ENCODE measurements around the gene PCP4. TPM values are rescaled to one million over a fixed set of nuclear protein-coding genes. Genes with fewer than 3 reads are reported as not detected.

PCP4 gene
- total RNA-seq, 1 donor from 2014 or later: 18.1 TPM

GRCh38 chr21:39969691-39970364 lies 102.6 kb downstream of the PCP4 start:
- no peak for DNase-seq (ENCODE audit: low spot score in 2 of 2, unreplicated experiment in 2 of 2)
- Mint-ChIP-seq H3K4me1 (peaks cover 23% of the 10 kb centered on the region), H3K4me3 (no peak overlapping the region), H3K27me3 (ENCODE audit: low read depth) (no peaks in the 10 kb centered on the region), H3K27ac (no peak overlapping the region), H3K36me3 (peaks cover 4% of the 10 kb centered on the region), H3K9me3 (peaks cover 30% of the 10 kb centered on the region)
- TF ChIP-seq, protein P1, sequence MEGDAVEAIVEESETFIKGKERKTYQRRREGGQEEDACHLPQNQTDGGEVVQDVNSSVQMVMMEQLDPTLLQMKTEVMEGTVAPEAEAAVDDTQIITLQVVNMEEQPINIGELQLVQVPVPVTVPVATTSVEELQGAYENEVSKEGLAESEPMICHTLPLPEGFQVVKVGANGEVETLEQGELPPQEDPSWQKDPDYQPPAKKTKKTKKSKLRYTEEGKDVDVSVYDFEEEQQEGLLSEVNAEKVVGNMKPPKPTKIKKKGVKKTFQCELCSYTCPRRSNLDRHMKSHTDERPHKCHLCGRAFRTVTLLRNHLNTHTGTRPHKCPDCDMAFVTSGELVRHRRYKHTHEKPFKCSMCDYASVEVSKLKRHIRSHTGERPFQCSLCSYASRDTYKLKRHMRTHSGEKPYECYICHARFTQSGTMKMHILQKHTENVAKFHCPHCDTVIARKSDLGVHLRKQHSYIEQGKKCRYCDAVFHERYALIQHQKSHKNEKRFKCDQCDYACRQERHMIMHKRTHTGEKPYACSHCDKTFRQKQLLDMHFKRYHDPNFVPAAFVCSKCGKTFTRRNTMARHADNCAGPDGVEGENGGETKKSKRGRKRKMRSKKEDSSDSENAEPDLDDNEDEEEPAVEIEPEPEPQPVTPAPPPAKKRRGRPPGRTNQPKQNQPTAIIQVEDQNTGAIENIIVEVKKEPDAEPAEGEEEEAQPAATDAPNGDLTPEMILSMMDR (IDR thresholded peaks at IDR 0.05; ENCODE audit: unreplicated experiment): no peak

DNA sequence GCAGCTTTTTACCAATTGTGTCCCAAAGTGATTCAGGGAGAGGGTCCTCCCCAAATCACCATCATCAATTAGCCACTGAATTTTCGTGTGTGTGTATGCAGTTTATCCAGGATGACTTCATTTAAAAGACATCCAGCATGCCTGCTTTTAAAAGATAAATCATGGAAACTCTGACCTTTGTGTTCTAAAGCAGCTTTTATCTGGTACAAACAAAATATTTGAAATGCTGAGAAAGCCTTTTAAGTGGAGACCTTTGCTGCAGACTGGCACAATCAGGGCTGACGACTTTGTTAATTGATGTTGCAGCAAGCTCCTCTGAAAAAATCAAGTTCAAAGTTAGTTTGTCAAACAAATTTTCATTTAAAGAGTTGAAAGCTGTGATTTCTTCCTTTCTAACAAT lies 104.7 kb downstream of the PCP4 start:
- Mint-ChIP-seq H3K27me3 (ENCODE audit: low read depth) (no peaks in the 10 kb centered on the region), H3K4me3 (no peak overlapping the region), H3K4me1 (peaks cover 25% of the 10 kb centered on the region), H3K27ac (peak overlapping the region; percentile 79), H3K36me3 (no peaks in the 10 kb centered on the region), H3K9me3 (peaks cover 21% of the 10 kb centered on the region)
- TF ChIP-seq, protein P1 (IDR thresholded peaks at IDR 0.05; ENCODE audit: unreplicated experiment): no peak
- no peak for DNase-seq (ENCODE audit: low spot score in 2 of 2, unreplicated experiment in 2 of 2)

DNA sequence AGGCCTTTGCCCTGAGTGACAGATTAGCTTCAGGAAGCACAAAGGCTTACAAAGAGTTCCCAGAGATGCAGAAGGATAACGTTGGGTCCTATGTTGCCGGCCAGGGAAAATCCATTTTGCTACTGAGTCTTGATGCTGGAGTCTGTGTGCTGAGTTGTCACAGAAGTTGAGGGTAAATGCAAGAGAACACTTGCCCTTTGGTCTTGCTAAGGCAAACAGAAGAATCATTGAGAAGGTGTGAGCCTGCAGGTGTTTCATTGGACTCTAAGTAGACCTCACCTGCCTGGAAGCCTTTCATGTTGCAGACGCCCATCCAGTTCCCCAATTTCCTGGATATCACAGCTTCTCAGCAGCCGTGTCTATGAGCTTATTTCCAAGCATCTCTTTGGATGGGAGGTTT lies 105.2 kb downstream of the PCP4 start:
- H3K27ac Mint-ChIP-seq: peak overlapping the region; percentile 79
- no peaks in the 10 kb centered on the region for H3K36me3 Mint-ChIP-seq
- H3K4me3 Mint-ChIP-seq: no peak overlapping the region
- no peak for DNase-seq (ENCODE audit: low spot score in 2 of 2, unreplicated experiment in 2 of 2)
- TF ChIP-seq, protein P1 (IDR thresholded peaks at IDR 0.05; ENCODE audit: unreplicated experiment): no peak
- H3K9me3 Mint-ChIP-seq: peaks cover 16% of the 10 kb centered on the region
- H3K4me1 Mint-ChIP-seq: peaks cover 25% of the 10 kb centered on the region
- H3K27me3 Mint-ChIP-seq (ENCODE audit: low read depth): no peaks in the 10 kb centered on the region

- Mint-ChIP-seq H3K9me3 (peaks cover 11% of the 10 kb centered on the region), H3K27ac (peak overlapping the region; percentile 79), H3K4me3 (no peak overlapping the region), H3K36me3 (no peaks in the 10 kb centered on the region), H3K4me1 (peaks cover 25% of the 10 kb centered on the region), H3K27me3 (ENCODE audit: low read depth) (peaks cover 2% of the 10 kb centered on the region)
- TF ChIP-seq, protein P1 (IDR thresholded peaks at IDR 0.05; ENCODE audit: unreplicated experiment): no peak
- no peak for DNase-seq (ENCODE audit: low spot score in 2 of 2, unreplicated experiment in 2 of 2)
These were observed 105.9 kb downstream of the PCP4 start for GRCh38 chr21:39972976-39973770.

GRCh38 chr21:39976800-39977199 lies 109.6 kb downstream of the PCP4 start:
- peaks cover 2% of the 10 kb centered on the region for H3K27me3 Mint-ChIP-seq (ENCODE audit: low read depth)
- H3K9me3 Mint-ChIP-seq: peaks cover 3% of the 10 kb centered on the region
- TF ChIP-seq, protein P1 (IDR thresholded peaks at IDR 0.05; ENCODE audit: unreplicated experiment): no peak
- peaks cover 19% of the 10 kb centered on the region for H3K4me1 Mint-ChIP-seq
- H3K27ac Mint-ChIP-seq: peak overlapping the region; percentile 10
- H3K4me3 Mint-ChIP-seq: no peak overlapping the region
- DNase-seq (ENCODE audit: low spot score in 2 of 2, unreplicated experiment in 2 of 2): no peak
- no peaks in the 10 kb centered on the region for H3K36me3 Mint-ChIP-seq

Other genes starting within 250 kb of the PCP4 start
- 2.2 to 2.5 TPM (median 2.2 TPM) in 3 replicates for gene IGSF5, start 122.3 kb upstream of the PCP4 start, total RNA-seq

All from mesothelial cell of epicardium (in vitro differentiated cells).